DOHH2 (cell line): ENCODE data around the gene P2RX6.

Source experiments
- H3F3A ChIP-seq: fragments of 200-600 bp; sonication (generic), shearing (Covaris generic); 2 replicates; pipeline ENCODE4 v1.6.0; 2016; ENCODE audit warnings: antibody characterized with exemption, mild to moderate bottlenecking; ENCODE audit not compliant: control insufficient read depth, insufficient read depth
- H3K27ac ChIP-seq: fragments of 200-600 bp; sonication (generic); 2 replicates; pipeline ENCODE4 v1.5.1; 2014; ENCODE audit warnings: low read depth, mild to moderate bottlenecking, low read length, moderate library complexity
- H3K27me3 ChIP-seq: fragments of 200-600 bp; sonication (generic); 2 replicates; pipeline ENCODE4 v1.6.1; 2014; ENCODE audit warnings: mild to moderate bottlenecking, low read length, mixed read lengths; ENCODE audit not compliant: control insufficient read depth
- H3K36me3 ChIP-seq: fragments of 200-600 bp; sonication (generic); 2 replicates; pipeline ENCODE4 v1.6.1; 2014; ENCODE audit warnings: mild to moderate bottlenecking, low read length, moderate library complexity, mixed read lengths; ENCODE audit not compliant: control insufficient read depth
- H3K4me1 ChIP-seq: fragments of 200-600 bp; sonication (generic); 2 replicates; pipeline ENCODE4 v1.6.1; 2014; ENCODE audit warnings: mild to moderate bottlenecking, low read length, mixed read lengths; ENCODE audit not compliant: control insufficient read depth
- H3K4me2 ChIP-seq: fragments of 200-600 bp; sonication (generic); 2 replicates; pipeline ENCODE4 v1.6.0; 2014; ENCODE audit warnings: mild to moderate bottlenecking, low read length, moderate library complexity
- H3K4me3 ChIP-seq: fragments of 200-600 bp; sonication (generic); 2 replicates; pipeline ENCODE4 v1.5.1; 2014; ENCODE audit warnings: mild to moderate bottlenecking, low read length, mixed read lengths
- H3K79me2 ChIP-seq: fragments of 200-600 bp; sonication (generic); 2 replicates; pipeline ENCODE4 v1.6.1; 2014; ENCODE audit warnings: mild to moderate bottlenecking, low read length, mixed read lengths; ENCODE audit not compliant: control insufficient read depth
- H3K9me2 ChIP-seq: fragments of 200-600 bp; sonication (generic); replicated peaks from 2 replicates; pipeline ENCODE4 v1.6.1; 2014; ENCODE audit warnings: mild to moderate bottlenecking, low read length, mixed read lengths; ENCODE audit not compliant: control insufficient read depth
- H3K9me3 ChIP-seq: fragments of 200-600 bp; sonication (generic); 2 replicates; pipeline ENCODE4 v1.6.1; 2014; ENCODE audit warnings: antibody characterized with exemption, low read length, mixed read lengths; ENCODE audit not compliant: control insufficient read depth, insufficient read depth
- H4K20me1 ChIP-seq: fragments of 200-600 bp; sonication (generic); 2 replicates; pipeline ENCODE4 v1.6.0; 2014; ENCODE audit warnings: low read depth, mild to moderate bottlenecking, antibody characterized with exemption, low read length, moderate library complexity; ENCODE audit not compliant: control insufficient read depth, insufficient read depth
- EZH2phosphoT487 ChIP-seq: fragments of 200-600 bp; sonication (generic); IDR thresholded peaks from 2 replicates; pipeline ENCODE4 v1.6.1; 2017; ENCODE audit warnings: borderline replicate concordance, mild to moderate bottlenecking, antibody characterized with exemption, low read length, moderate library complexity, mixed read lengths
- TF ChIP-seq, protein P1 (sequence below): fragments of 200-600 bp; sonication (generic); IDR thresholded peaks from one replicate; pipeline ENCODE4 v1.5.1; 2014; ENCODE audit warnings: antibody characterized with exemption, mild to moderate bottlenecking, low read depth, low read length; ENCODE audit not compliant: poor library complexity, severe bottlenecking

Gene P2RX6

DNA sequence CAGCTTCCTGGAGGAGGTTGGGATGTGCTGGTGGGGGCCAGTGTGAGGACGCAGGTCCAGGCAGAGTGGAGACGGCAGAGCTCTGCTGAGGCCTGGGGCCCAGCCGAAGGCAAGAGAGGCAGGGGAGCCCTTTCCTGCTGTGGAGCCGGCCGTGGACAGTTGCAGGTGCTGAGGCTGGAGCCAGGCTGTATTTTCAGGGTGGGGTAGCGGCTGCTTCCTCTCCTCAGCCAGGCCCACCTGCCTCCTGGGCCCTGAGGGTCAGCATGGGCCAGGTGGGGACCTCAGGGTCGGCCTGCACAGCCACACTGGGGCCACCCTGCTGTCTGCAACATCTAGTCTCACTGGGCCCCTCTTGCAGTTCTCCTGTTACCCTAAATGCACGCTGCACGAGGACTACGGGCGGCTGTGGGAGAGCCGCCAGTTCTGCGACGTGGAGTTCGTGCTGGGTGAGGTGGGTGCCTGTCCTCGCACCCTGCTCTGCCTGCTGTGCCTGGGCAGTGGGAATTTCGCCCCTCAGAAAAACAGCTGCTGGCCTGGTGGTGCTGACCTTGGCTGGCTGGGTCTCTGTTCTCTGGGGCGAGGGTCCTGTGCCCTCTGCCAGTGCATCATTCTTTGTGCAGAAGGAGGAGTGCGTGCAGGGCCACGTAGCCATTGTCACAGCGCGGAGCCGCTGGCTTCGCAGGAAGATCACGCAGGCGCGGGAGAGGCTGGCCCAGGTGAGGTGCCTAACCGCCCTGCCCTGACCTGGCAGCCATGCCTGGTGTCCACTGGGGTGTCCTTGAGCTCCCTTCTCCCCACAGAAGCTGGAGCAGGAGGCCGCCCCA, 21.4 kb upstream of the P2RX6 start:
- Histone ChIP-seq H3K9me2 (no peaks in the 10 kb centered on the region), H4K20me1 (no peaks in the 10 kb centered on the region), H3K79me2 (no peaks in the 10 kb centered on the region; the same call in 1 of the 2 replicates), H3K36me3 (peaks cover 60% of the 10 kb centered on the region), H3K27me3 (no peaks in the 10 kb centered on the region), H3K9me3 (no peaks in the 10 kb centered on the region), H3K4me2 (no peak overlapping the region), H3F3A (no peaks in the 10 kb centered on the region), H3K4me1 (peaks cover 8% of the 10 kb centered on the region), H3K4me3 (no peak overlapping the region), H3K27ac (no peak overlapping the region)
- TF ChIP-seq, protein P1, sequence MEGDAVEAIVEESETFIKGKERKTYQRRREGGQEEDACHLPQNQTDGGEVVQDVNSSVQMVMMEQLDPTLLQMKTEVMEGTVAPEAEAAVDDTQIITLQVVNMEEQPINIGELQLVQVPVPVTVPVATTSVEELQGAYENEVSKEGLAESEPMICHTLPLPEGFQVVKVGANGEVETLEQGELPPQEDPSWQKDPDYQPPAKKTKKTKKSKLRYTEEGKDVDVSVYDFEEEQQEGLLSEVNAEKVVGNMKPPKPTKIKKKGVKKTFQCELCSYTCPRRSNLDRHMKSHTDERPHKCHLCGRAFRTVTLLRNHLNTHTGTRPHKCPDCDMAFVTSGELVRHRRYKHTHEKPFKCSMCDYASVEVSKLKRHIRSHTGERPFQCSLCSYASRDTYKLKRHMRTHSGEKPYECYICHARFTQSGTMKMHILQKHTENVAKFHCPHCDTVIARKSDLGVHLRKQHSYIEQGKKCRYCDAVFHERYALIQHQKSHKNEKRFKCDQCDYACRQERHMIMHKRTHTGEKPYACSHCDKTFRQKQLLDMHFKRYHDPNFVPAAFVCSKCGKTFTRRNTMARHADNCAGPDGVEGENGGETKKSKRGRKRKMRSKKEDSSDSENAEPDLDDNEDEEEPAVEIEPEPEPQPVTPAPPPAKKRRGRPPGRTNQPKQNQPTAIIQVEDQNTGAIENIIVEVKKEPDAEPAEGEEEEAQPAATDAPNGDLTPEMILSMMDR, result no peak

GRCh38 chr22:20994128-20994901, 20.6 kb upstream of the P2RX6 start:
- H4K20me1 ChIP-seq, result no peaks in the 10 kb centered on the region
- H3K79me2 ChIP-seq, result no peaks in the 10 kb centered on the region; the same call in none of the 2 replicates
- no peaks in the 10 kb centered on the region for H3K9me2 ChIP-seq
- no peak for TF ChIP-seq EZH2phosphoT487
- TF ChIP-seq, protein P1, result no peak
- H3K4me2 ChIP-seq, result no peak overlapping the region
- no peaks in the 10 kb centered on the region for H3K9me3 ChIP-seq
- peaks cover 5% of the 10 kb centered on the region for H3K4me1 ChIP-seq
- H3K4me3 ChIP-seq, result no peak overlapping the region
- H3K36me3 ChIP-seq, result peaks cover 61% of the 10 kb centered on the region
- H3K27ac ChIP-seq, result no peak overlapping the region
- peaks cover 3% of the 10 kb centered on the region for H3F3A ChIP-seq
- no peaks in the 10 kb centered on the region for H3K27me3 ChIP-seq

GRCh38 chr22:20994902-20995241, 20.1 kb upstream of the P2RX6 start:
- TF ChIP-seq, protein P1, result no peak
- no peak for TF ChIP-seq EZH2phosphoT487
- Histone ChIP-seq H3K79me2 (peaks cover 5% of the 10 kb centered on the region), H3K36me3 (peaks cover 64% of the 10 kb centered on the region), H4K20me1 (no peaks in the 10 kb centered on the region), H3K9me3 (no peaks in the 10 kb centered on the region), H3K9me2 (no peaks in the 10 kb centered on the region), H3K4me1 (peaks cover 2% of the 10 kb centered on the region), H3K4me2 (no peak overlapping the region), H3K27ac (no peak overlapping the region), H3K27me3 (no peaks in the 10 kb centered on the region), H3F3A (peaks cover 3% of the 10 kb centered on the region), H3K4me3 (no peak overlapping the region)
